Activated T-cell treated with anti-CD3 and anti-CD28 coated beads for 4 hours (primary cell): ENCODE measurements around the gene GOLGB1.
"Not testable (repeated sequence)": the region's sequence is repeated elsewhere in the genome, so short reads cannot be mapped to it uniquely, and the experiment has no call there.

Experiments used
- DNase-seq: peaks from one replicate; pipeline ENCODE4 v3.0.0-alpha.2; 2020

The GOLGB1 gene

DNA sequence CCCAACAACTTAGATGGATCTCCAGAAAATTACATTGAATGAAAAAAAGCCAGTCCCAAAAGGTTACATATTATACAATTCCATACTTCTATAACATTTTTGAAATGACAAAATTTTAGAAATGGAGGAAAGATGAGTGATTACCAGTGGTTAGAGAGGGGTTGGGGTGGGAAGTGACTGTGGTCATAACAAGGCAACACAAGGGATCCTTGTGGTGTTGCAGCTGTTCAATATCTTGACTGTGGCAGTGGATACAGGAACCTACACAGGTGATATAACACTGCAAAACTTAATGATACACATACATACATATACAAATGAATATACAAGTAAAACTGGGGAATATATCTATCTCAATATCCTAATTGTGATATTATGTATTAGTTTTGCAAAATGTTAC lies 9.6 kb downstream of the GOLGB1 start:
- no peak for DNase-seq

- DNase-seq = no peak
These were observed 11.9 kb downstream of the GOLGB1 start for GRCh38 chr3:121737644-121738043.

- no peak for DNase-seq
These were observed 13.4 kb downstream of the GOLGB1 start for GRCh38 chr3:121736112-121736511.

DNA sequence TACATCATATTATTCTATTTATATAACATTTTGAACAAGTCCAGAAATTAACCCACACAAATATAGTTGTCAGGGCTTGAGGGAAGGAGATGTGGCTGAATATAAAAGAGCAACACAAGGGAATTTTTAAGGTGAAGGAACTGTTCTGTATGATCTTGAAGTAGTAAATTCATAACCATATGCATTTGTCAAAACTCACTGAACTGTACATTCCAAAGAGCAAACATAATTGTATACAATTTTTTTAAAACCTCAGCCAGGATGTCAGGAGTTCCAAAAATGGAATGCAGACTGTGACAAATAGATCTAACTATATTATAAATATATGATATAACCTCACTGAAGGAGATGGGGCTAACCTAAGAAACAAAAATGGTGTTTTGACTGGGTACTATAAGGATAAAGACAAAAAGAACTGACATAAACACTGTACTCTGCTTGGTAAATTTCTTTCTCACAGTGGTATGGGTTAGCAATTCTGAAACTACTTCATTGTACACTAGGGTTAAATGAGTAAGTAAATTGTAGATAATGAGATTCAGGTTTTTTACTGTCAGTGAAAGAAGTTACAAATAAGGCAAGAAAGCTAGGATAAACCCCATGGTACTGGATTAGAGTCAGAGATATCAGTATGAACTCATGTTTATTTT lies 14.4 kb downstream of the GOLGB1 start:
- DNase-seq = no peak

DNA sequence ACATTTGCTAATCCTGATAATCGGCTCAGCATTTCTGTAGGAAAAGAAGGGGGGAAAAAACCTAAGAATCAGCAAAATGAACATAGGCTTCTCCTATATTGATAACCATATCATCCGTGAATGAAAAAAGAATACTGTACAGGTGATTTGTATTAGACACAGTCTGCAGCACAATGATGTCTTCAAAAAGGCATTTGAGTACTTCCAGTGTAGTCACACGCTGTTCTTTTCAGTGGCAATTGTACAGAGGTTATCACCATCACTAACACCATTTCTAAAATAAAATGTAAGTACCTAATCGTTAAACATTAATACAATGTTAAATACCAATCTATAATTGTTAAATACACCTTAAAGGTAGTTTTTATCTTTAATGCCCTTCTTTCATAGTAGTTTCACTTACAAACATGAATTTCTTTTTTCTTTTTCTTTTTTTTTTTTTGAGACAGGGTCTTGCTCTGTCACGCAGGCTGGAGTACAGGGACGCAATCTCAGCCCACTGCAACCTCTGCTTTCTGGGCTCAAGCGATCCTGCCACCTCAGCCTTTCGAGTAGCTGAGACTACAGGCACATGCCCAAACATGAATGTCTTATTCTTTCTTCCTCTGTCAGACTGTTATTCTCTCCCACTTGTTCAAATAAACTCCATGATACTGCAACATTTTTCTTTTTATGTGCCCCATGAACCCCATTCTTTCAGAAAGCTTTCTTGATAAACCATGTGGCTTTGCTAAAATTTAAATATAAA lies 18.4 kb downstream of the GOLGB1 start:
- no peak for DNase-seq

DNA sequence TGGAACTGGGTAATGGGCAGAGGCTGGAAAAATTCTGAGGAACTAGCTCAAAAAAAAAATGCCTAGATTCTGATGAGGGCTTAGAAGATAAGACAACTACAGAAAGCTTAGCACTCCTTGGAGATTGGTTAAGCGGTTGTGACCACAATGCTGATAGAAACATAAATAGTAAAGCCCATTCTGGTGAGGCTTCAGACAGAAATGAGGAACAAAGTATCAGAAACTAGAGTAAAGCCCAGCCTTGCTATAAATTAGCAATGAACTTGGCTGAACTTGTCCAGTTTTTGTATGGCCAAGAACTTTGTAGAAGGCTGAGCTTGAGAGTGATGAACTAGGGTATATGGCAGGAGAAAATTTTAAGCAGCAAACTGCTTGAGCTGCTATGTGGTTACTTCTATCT lies 25.4 kb downstream of the GOLGB1 start:
- DNase-seq = no peak

- no peak for DNase-seq
These were observed 26.1 kb downstream of the GOLGB1 start for GRCh38 chr3:121723485-121723884.

GRCh38 chr3:121722411-121722810 lies 27.1 kb downstream of the GOLGB1 start:
- no peak for DNase-seq

- DNase-seq = no peak
These were observed 29.4 kb downstream of the GOLGB1 start for GRCh38 chr3:121720163-121720562.

GRCh38 chr3:121719423-121719822 lies 30.1 kb downstream of the GOLGB1 start:
- no peak for DNase-seq

DNA sequence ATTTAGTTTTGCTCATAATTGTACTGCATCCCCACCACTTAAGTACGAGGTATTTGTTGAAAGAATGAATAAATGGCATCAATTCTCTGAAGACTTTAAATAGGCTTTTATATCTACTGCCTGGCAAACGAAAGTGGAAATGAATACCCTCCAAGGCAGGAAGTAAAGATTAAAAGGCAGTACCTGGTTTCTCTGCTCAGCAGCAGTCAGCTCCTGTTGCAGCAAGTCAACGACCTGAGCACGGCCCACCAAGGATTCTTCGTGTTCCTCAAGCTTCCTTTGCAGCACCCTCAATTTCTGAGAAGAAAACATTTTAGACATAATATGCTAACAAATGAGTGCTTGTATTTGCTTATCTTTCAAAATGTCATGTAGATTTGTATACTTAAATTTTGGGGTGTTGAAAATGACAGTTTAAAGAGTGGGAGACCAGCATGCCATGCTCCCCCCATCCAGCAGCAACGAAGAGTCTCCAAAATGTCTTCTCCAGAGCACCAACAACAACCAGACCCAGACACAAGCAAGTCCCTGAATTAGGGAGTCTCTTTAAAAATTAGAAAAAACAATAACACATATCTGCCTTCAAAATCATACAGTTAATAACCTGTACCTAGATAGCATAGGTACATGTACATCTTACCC lies 31.2 kb downstream of the GOLGB1 start:
- no peak for DNase-seq

DNA sequence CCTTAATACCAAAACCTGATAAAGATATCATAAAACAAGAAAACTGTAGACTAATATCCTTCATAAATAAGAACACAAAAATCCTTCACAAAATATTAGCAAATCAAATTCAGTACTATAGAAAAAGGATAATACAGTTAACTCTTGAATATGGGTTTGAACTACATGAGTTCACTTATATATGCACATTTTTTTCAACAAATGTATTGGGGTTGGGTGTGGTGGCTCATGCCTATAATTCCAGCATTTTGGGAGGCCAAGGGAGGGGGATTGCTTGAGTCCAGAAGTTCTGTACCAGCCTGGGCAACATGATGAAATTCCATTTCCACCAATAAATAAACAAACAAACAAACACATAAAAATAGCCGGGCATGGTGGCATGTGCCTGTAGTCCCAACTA lies 39.2 kb downstream of the GOLGB1 start:
- DNase-seq = no peak

GRCh38 chr3:121707531-121708273 lies 41.8 kb downstream of the GOLGB1 start:
- DNase-seq = no peak

GRCh38 chr3:121705541-121705940 lies 44.0 kb downstream of the GOLGB1 start:
- no peak for DNase-seq

- no peak for DNase-seq
These were observed 45.6 kb downstream of the GOLGB1 start for GRCh38 chr3:121703973-121704372.

DNA sequence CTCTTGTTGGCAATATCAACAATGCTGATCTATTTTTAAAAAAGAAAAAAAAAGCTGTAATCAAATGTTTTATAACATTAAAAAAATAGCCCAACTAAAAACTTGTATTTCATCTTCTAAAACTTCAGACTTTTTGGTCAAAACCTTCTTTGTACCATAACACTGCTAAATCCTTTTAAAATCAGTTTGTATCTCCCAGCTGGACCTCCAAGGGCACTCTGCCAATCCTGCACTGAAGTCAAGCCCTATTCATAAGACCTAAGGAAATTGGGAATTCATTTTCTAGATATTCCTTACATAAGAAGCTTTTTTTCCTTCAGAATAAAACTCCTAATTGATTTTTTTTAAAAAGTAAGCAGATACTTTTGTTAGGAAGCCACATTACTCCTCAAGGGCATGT lies 50.6 kb downstream of the GOLGB1 start:
- no peak for DNase-seq

- DNase-seq = no peak
These were observed 51.1 kb downstream of the GOLGB1 start for GRCh38 chr3:121698476-121698875.

DNA sequence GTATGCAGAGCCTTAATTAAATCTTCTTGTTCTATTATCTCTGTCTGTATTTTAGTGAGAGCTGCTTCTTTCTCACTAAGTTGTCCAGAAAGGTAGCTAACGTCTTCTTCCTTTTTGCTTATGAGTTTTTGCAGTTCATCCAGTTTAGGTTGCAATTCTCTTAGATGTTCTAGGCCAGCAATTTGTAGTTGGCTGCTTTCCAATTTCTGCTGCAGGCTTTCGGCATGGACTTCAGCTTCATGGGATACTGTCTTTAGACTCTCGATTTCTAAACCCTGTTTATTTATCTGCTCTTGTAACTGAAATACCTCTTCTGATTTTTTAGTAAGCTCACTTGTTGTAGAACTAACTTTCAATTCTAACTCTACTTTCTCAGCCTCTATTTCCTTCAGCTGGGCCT lies 53.4 kb downstream of the GOLGB1 start:
- no peak for DNase-seq

- no peak for DNase-seq
These were observed 57.4 kb downstream of the GOLGB1 start for GRCh38 chr3:121692010-121692699.

GRCh38 chr3:121690777-121691405 lies 58.6 kb downstream of the GOLGB1 start:
- no peak for DNase-seq

DNA sequence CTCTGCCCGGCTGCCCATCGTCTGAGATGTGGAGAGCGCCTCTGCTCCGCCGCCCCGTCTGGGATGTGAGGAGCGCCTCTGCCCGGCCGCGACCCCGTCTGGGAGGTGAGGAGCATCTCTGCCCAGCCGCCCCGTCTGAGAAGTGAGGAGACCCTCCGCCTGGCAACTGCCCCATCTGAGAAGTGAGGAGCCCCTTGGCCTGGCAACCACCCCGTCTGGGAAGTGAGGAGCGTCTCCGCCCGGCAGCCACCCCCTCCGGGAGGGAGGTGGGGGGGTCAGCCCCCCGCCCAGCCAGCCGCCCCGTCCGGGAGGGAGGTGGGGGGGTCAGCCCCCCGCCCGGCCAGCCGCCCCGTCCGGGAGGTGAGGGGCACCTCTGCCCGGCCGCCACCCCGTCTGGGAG lies 60.8 kb downstream of the GOLGB1 start:
- DNase-seq = not testable (repeated sequence)

DNA sequence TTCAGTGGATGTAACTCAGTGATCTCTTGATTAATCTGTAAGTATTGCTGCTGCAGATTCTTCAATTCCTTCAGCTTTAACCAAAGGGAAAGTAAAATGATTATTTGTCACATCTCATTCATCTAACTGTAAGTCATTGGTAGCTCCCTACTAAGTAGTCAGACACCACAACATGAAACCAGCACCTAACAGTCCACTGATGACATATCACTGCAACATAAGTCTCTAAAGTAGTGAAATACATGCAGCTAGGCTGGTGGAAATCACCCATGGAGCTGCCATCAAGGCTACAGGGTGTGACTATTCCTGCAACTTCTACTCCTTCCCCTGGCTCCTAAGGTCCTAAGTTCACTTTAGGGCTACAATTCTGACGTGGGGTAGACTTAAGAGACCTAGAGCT lies 67.7 kb downstream of the GOLGB1 start:
- no peak for DNase-seq
